ENCODE results near the gene LRP1.

Gene LRP1

DNA sequence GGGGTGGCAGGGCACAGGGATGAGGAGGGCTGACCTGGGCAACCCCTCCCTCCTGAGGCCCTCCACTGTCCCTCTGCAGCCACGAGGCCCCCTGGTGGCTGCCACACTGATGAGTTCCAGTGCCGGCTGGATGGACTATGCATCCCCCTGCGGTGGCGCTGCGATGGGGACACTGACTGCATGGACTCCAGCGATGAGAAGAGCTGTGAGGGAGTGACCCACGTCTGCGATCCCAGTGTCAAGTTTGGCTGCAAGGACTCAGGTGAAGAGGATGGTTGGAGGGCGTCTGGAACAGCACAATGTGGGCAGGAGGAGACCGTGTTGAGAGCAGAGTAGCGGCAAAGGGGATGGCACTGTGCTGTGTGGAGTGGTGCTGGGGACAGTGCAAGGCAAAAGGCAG, 44.8 kb downstream of the LRP1 start:
- ATAC-seq: peak; percentile 61
- TF ChIP-seq OSR1 (CRISPR knock-in tag; IDR thresholded peaks at IDR 0.05) (no peak), BACH2 (CRISPR knock-in tag; IDR thresholded peaks at IDR 0.05; ENCODE audit: borderline replicate concordance) (no peak), PPARA (CRISPR knock-in tag; IDR thresholded peaks at IDR 0.05; ENCODE audit: borderline replicate concordance) (no peak), ZNF8 (CRISPR knock-in tag; IDR thresholded peaks at IDR 0.05) (no peak), GLIS3 (CRISPR knock-in tag; IDR thresholded peaks at IDR 0.05) (no peak), ZFP3 (CRISPR knock-in tag; IDR thresholded peaks at IDR 0.05) (no peak), CSDC2 (CRISPR knock-in tag; IDR thresholded peaks at IDR 0.05) (no peak), RARB (CRISPR knock-in tag; IDR thresholded peaks at IDR 0.05) (no peak), ARNTL (CRISPR knock-in tag; IDR thresholded peaks at IDR 0.05; ENCODE audit: borderline replicate concordance, low read depth) (no peak), ZNF565 (CRISPR knock-in tag; conservative IDR thresholded peaks at IDR 0.05; ENCODE audit: low read depth) (no peak), TCF4 (CRISPR knock-in tag; IDR thresholded peaks at IDR 0.05; ENCODE audit: borderline replicate concordance) (no peak), ESRRG (CRISPR knock-in tag; IDR thresholded peaks at IDR 0.05) (no peak), SNAI2 (CRISPR knock-in tag; IDR thresholded peaks at IDR 0.05) (no peak), TOX (CRISPR knock-in tag; IDR thresholded peaks at IDR 0.05; ENCODE audit: borderline replicate concordance) (no peak), ZC3H10 (CRISPR knock-in tag; IDR thresholded peaks at IDR 0.05) (no peak)
- TF ChIP-seq, protein P1, sequence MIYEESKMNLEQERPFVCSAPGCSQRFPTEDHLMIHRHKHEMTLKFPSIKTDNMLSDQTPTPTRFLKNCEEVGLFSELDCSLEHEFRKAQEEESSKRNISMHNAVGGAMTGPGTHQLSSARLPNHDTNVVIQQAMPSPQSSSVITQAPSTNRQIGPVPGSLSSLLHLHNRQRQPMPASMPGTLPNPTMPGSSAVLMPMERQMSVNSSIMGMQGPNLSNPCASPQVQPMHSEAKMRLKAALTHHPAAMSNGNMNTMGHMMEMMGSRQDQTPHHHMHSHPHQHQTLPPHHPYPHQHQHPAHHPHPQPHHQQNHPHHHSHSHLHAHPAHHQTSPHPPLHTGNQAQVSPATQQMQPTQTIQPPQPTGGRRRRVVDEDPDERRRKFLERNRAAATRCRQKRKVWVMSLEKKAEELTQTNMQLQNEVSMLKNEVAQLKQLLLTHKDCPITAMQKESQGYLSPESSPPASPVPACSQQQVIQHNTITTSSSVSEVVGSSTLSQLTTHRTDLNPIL (CRISPR knock-in tag; IDR thresholded peaks at IDR 0.05; ENCODE audit: low read depth): no peak
- TF ChIP-seq, protein P2, sequence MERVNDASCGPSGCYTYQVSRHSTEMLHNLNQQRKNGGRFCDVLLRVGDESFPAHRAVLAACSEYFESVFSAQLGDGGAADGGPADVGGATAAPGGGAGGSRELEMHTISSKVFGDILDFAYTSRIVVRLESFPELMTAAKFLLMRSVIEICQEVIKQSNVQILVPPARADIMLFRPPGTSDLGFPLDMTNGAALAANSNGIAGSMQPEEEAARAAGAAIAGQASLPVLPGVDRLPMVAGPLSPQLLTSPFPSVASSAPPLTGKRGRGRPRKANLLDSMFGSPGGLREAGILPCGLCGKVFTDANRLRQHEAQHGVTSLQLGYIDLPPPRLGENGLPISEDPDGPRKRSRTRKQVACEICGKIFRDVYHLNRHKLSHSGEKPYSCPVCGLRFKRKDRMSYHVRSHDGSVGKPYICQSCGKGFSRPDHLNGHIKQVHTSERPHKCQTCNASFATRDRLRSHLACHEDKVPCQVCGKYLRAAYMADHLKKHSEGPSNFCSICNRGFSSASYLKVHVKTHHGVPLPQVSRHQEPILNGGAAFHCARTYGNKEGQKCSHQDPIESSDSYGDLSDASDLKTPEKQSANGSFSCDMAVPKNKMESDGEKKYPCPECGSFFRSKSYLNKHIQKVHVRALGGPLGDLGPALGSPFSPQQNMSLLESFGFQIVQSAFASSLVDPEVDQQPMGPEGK (CRISPR knock-in tag; IDR thresholded peaks at IDR 0.05; ENCODE audit: borderline replicate concordance): no peak

DNA sequence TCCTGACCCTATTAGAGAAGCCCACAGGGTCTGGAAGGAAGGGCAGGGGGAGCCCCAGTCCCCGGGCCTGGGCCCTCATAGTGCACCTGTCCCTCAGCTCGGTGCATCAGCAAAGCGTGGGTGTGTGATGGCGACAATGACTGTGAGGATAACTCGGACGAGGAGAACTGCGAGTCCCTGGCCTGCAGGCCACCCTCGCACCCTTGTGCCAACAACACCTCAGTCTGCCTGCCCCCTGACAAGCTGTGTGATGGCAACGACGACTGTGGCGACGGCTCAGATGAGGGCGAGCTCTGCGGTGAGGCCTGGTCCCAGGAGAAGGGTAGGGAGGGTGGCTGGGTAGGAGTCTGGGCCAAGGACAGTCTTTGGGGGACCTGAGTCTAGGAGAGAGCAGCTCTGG, 45.4 kb downstream of the LRP1 start:
- TF ChIP-seq TCF4 (CRISPR knock-in tag; IDR thresholded peaks at IDR 0.05; ENCODE audit: borderline replicate concordance) (no peak), ARNTL (CRISPR knock-in tag; IDR thresholded peaks at IDR 0.05; ENCODE audit: borderline replicate concordance, low read depth) (no peak), RARB (CRISPR knock-in tag; IDR thresholded peaks at IDR 0.05) (no peak), OSR1 (CRISPR knock-in tag; IDR thresholded peaks at IDR 0.05) (no peak), PPARA (CRISPR knock-in tag; IDR thresholded peaks at IDR 0.05; ENCODE audit: borderline replicate concordance) (no peak), SNAI2 (CRISPR knock-in tag; IDR thresholded peaks at IDR 0.05) (no peak), ZFP30 (CRISPR knock-in tag; IDR thresholded peaks at IDR 0.05) (no peak), GLIS3 (CRISPR knock-in tag; IDR thresholded peaks at IDR 0.05) (no peak), BACH2 (CRISPR knock-in tag; IDR thresholded peaks at IDR 0.05; ENCODE audit: borderline replicate concordance) (no peak), ZNF70 (CRISPR knock-in tag; IDR thresholded peaks at IDR 0.05) (no peak), ISL1 (CRISPR knock-in tag; IDR thresholded peaks at IDR 0.05) (no peak), CSDC2 (CRISPR knock-in tag; IDR thresholded peaks at IDR 0.05) (no peak), TOX (CRISPR knock-in tag; IDR thresholded peaks at IDR 0.05; ENCODE audit: borderline replicate concordance) (no peak)
- TF ChIP-seq, protein P3, sequence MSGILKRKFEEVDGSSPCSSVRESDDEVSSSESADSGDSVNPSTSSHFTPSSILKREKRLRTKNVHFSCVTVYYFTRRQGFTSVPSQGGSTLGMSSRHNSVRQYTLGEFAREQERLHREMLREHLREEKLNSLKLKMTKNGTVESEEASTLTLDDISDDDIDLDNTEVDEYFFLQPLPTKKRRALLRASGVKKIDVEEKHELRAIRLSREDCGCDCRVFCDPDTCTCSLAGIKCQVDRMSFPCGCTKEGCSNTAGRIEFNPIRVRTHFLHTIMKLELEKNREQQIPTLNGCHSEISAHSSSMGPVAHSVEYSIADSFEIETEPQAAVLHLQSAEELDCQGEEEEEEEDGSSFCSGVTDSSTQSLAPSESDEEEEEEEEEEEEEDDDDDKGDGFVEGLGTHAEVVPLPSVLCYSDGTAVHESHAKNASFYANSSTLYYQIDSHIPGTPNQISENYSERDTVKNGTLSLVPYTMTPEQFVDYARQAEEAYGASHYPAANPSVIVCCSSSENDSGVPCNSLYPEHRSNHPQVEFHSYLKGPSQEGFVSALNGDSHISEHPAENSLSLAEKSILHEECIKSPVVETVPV (CRISPR knock-in tag; IDR thresholded peaks at IDR 0.05): no peak
- TF ChIP-seq, protein P1 (CRISPR knock-in tag; IDR thresholded peaks at IDR 0.05; ENCODE audit: low read depth): no peak
- TF ChIP-seq, protein P4, sequence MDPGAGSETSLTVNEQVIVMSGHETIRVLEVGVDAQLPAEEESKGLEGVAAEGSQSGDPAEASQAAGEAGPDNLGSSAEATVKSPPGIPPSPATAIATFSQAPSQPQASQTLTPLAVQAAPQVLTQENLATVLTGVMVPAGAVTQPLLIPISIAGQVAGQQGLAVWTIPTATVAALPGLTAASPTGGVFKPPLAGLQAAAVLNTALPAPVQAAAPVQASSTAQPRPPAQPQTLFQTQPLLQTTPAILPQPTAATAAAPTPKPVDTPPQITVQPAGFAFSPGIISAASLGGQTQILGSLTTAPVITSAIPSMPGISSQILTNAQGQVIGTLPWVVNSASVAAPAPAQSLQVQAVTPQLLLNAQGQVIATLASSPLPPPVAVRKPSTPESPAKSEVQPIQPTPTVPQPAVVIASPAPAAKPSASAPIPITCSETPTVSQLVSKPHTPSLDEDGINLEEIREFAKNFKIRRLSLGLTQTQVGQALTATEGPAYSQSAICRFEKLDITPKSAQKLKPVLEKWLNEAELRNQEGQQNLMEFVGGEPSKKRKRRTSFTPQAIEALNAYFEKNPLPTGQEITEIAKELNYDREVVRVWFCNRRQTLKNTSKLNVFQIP (CRISPR knock-in tag; IDR thresholded peaks at IDR 0.05; ENCODE audit: borderline replicate concordance, low read depth): no peak
- TF ChIP-seq, protein P5, sequence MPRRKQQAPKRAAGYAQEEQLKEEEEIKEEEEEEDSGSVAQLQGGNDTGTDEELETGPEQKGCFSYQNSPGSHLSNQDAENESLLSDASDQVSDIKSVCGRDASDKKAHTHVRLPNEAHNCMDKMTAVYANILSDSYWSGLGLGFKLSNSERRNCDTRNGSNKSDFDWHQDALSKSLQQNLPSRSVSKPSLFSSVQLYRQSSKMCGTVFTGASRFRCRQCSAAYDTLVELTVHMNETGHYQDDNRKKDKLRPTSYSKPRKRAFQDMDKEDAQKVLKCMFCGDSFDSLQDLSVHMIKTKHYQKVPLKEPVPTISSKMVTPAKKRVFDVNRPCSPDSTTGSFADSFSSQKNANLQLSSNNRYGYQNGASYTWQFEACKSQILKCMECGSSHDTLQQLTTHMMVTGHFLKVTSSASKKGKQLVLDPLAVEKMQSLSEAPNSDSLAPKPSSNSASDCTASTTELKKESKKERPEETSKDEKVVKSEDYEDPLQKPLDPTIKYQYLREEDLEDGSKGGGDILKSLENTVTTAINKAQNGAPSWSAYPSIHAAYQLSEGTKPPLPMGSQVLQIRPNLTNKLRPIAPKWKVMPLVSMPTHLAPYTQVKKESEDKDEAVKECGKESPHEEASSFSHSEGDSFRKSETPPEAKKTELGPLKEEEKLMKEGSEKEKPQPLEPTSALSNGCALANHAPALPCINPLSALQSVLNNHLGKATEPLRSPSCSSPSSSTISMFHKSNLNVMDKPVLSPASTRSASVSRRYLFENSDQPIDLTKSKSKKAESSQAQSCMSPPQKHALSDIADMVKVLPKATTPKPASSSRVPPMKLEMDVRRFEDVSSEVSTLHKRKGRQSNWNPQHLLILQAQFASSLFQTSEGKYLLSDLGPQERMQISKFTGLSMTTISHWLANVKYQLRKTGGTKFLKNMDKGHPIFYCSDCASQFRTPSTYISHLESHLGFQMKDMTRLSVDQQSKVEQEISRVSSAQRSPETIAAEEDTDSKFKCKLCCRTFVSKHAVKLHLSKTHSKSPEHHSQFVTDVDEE (CRISPR knock-in tag; IDR thresholded peaks at IDR 0.05): no peak
- ATAC-seq: no peak
